GM23338 (cell line): ENCODE measurements around the gene CCNK. TPM values are rescaled to one million over a fixed set of nuclear protein-coding genes. Genes with fewer than 3 reads are reported as not detected.
A peak's percentile ranks its signal among the peaks of the same experiment; 100 is the strongest.

Source experiments
- ATAC-seq: fragments of 200-7000 bp; cut with Tn5 transposase; 3 replicates; pipeline ENCODE4 v1.9.1; 2020
- DNase-seq: peaks from one replicate; pipeline ENCODE4 v3.0.0-alpha.2; 2015; ENCODE audit warnings: low spot score
- H2AFZ ChIP-seq: fragments of 200-600 bp; sonication (generic); 2 replicates; pipeline ENCODE4 v1.8.0; 2016; ENCODE audit warnings: antibody characterized with exemption, mild to moderate bottlenecking, moderate library complexity
- H3F3A ChIP-seq: fragments of 200-600 bp; sonication (generic); replicated peaks from 2 replicates; pipeline ENCODE4 v1.8.0; 2017; ENCODE audit warnings: antibody characterized with exemption, mixed run types, low read depth
- H3K27ac ChIP-seq: fragments of 200-600 bp; sonication (generic); 2 replicates; pipeline ENCODE4 v1.6.1; 2016; ENCODE audit warnings: low read depth
- H3K27me3 ChIP-seq: fragments of 200-600 bp; sonication (generic); 2 replicates; pipeline ENCODE4 v1.8.0; 2016; ENCODE audit warnings: mild to moderate bottlenecking, mixed run types, moderate library complexity; ENCODE audit not compliant: insufficient read depth
- H3K36me3 ChIP-seq: fragments of 200-600 bp; sonication (generic); 2 replicates; pipeline ENCODE4 v1.8.0; 2016; ENCODE audit warnings: mild to moderate bottlenecking; ENCODE audit not compliant: insufficient read depth
- H3K4me1 ChIP-seq: fragments of 200-600 bp; sonication (generic); 2 replicates; pipeline ENCODE4 v1.8.0; 2016; ENCODE audit warnings: mild to moderate bottlenecking, moderate library complexity; ENCODE audit not compliant: insufficient read depth
- H3K4me2 ChIP-seq: fragments of 200-600 bp; sonication (generic); 2 replicates; pipeline ENCODE4 v1.7.1; 2017; ENCODE audit warnings: mixed run types
- H3K4me3 ChIP-seq: fragments of 200-600 bp; sonication (generic); 2 replicates; pipeline ENCODE4 v1.6.1; 2016; ENCODE audit warnings: mixed run types
- H3K79me2 ChIP-seq: fragments of 200-600 bp; sonication (generic); replicated peaks from 2 replicates; pipeline ENCODE4 v1.8.0; 2017; ENCODE audit warnings: mild to moderate bottlenecking; ENCODE audit not compliant: insufficient read depth
- H3K9me2 ChIP-seq: fragments of 200-600 bp; sonication (generic); 2 replicates; pipeline ENCODE4 v1.8.0; 2017; ENCODE audit not compliant: insufficient read depth
- H4K20me1 ChIP-seq: fragments of 200-600 bp; sonication (generic); replicated peaks from 2 replicates; pipeline ENCODE4 v1.8.0; 2017; ENCODE audit warnings: mild to moderate bottlenecking; ENCODE audit not compliant: insufficient read depth
- H3K27ac Mint-ChIP-seq: 2 replicates; pipeline ENCODE4 v1.8.0; 2020; ENCODE audit warnings: inconsistent platforms, mild to moderate bottlenecking, moderate library complexity, mixed read lengths
- H3K27me3 Mint-ChIP-seq: 3 replicates; pipeline ENCODE4 v1.8.0; 2022; ENCODE audit warnings: low read depth, mild to moderate bottlenecking, moderate library complexity, mixed read lengths, inconsistent platforms; ENCODE audit not compliant: insufficient read depth, poor library complexity
- H3K36me3 Mint-ChIP-seq: 3 replicates; pipeline ENCODE4 v1.8.0; 2021; ENCODE audit warnings: low read depth, mild to moderate bottlenecking, inconsistent platforms, moderate library complexity, mixed read lengths
- H3K4me1 Mint-ChIP-seq: 3 replicates; pipeline ENCODE4 v1.8.0; 2020; ENCODE audit warnings: mild to moderate bottlenecking, inconsistent platforms, mixed read lengths
- H3K4me3 Mint-ChIP-seq: 3 replicates; pipeline ENCODE4 v1.8.0; 2021; ENCODE audit warnings: moderate library complexity, mild to moderate bottlenecking, inconsistent platforms, mixed read lengths
- H3K9me3 Mint-ChIP-seq: 3 replicates; pipeline ENCODE4 v1.8.0; 2020; ENCODE audit warnings: moderate library complexity, mild to moderate bottlenecking, inconsistent platforms, mixed read lengths
- CREB1 ChIP-seq: fragments of 250-450 bp; sonication (Bioruptor Pico); IDR thresholded peaks from 2 replicates; pipeline ENCODE4 v1.5.0; 2020; ENCODE audit warnings: low read depth, mild to moderate bottlenecking, moderate library complexity
- EZH2 ChIP-seq: fragments of 200-600 bp; sonication (generic); IDR thresholded peaks from one replicate; pipeline ENCODE4 v1.8.0; 2017; ENCODE audit warnings: antibody characterized with exemption, mild to moderate bottlenecking, low read depth; ENCODE audit not compliant: unreplicated experiment
- EZH2phosphoT487 ChIP-seq: fragments of 200-600 bp; sonication (generic); IDR thresholded peaks from one replicate; pipeline ENCODE4 v1.8.1; 2018; ENCODE audit warnings: antibody characterized with exemption; ENCODE audit not compliant: unreplicated experiment
- JUNB ChIP-seq: IDR thresholded peaks from one replicate; pipeline ENCODE4 v1.6.1; 2016; ENCODE audit warnings: antibody characterized with exemption; ENCODE audit not compliant: unreplicated experiment
- NANOG ChIP-seq: IDR thresholded peaks from 2 replicates; pipeline ENCODE4 v1.6.1; 2016; ENCODE audit warnings: antibody characterized with exemption, borderline replicate concordance
- POLR2AphosphoS5 ChIP-seq: IDR thresholded peaks from 2 replicates; pipeline ENCODE4 v1.6.1; 2016; ENCODE audit warnings: antibody characterized with exemption, low read depth
- STAT1 ChIP-seq: IDR thresholded peaks from one replicate; pipeline ENCODE4 v1.6.1; 2016; ENCODE audit warnings: antibody characterized with exemption; ENCODE audit not compliant: unreplicated experiment
- ZNF114 ChIP-seq: fragments of 250-450 bp; sonication (Bioruptor Pico); IDR thresholded peaks from 2 replicates; pipeline ENCODE4 v1.5.0; 2020; ENCODE audit warnings: mild to moderate bottlenecking, moderate library complexity
- ZNF331 ChIP-seq: fragments of 250-450 bp; sonication (Bioruptor Pico); IDR thresholded peaks from 2 replicates; pipeline ENCODE4 v1.5.0; 2020; ENCODE audit warnings: low read depth, mild to moderate bottlenecking, moderate library complexity
- polyA plus RNA-seq: library from polyadenylated mRNA; unstranded; fragments of >200 nt; fragmentation: Nextera tagmentation; extraction: Ambion mirVana; gene quantifications from 2 replicates; pipeline ENCODE4 v1.2.1, GENCODE V29; 2016
- total RNA-seq: library from RNA; depleted of rRNA; stranded (reverse); fragments of >200 nt; shearing (Covaris generic); gene quantifications from 2 replicates; pipeline ENCODE4 v1.2.3, GENCODE V29; 2014
- TF ChIP-seq, protein P1 (sequence below): IDR thresholded peaks from one replicate; pipeline ENCODE4 v1.6.1; 2018; ENCODE audit warnings: antibody characterized with exemption; ENCODE audit not compliant: unreplicated experiment
- TF ChIP-seq, protein P2 (sequence below), 2 experiments: fragments of 200-600 bp in 1 of 2; sonication (generic) in 1 of 2; conservative IDR thresholded peaks; 2 replicates each; pipeline versions ENCODE4 v1.5.1 to v1.6.1; 2016 to 2017; ENCODE audit warnings: antibody characterized with exemption in 2 of 2, low read depth in 2 of 2, mild to moderate bottlenecking in 2 of 2, moderate library complexity in 1 of 2
- TF ChIP-seq, protein P3 (sequence below): IDR thresholded peaks from 2 replicates; pipeline ENCODE4 v1.6.1; 2016; ENCODE audit warnings: antibody characterized with exemption
- TF ChIP-seq, protein P4 (sequence below): fragments of 250-450 bp; sonication (Bioruptor Pico); IDR thresholded peaks from 2 replicates; pipeline ENCODE4 v1.5.0; 2020; ENCODE audit warnings: mild to moderate bottlenecking, moderate library complexity

Gene CCNK
- total and polyA plus RNA-seq, 2 experiments from 2014 or later, result 54.0 to 60.6 TPM

DNA sequence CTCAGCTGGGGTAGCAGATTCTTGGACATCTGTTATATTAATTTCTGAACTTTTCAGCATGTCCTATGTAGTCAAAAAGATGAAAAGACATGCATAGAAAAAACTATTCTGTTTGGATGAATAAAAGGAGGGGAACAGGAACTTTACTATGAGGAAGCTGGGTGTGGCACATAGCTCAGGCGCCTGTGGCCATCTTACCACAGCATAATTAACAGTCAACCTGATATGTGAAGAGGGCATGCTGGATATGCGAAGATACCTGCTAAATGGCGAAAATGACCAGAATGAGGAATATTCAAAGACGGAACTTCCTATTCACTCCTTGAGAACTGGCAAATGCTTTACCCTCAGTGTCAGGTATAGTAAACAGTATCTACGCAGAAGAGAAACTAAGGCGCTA, 19.0 kb upstream of the CCNK start:
- Histone ChIP-seq H3K4me3 (peak overlapping the region; percentile 8; the same call in 1 of the 2 replicates), H3K4me2 (peak overlapping the region; percentile 27; the same call in 1 of the 2 replicates), H3K27ac (no peak overlapping the region), H3K9me2 (no peaks in the 10 kb centered on the region), H4K20me1 (peaks cover 15% of the 10 kb centered on the region), H3K79me2 (peaks cover 42% of the 10 kb centered on the region), H2AFZ (no peak overlapping the region), H3K4me1 (peaks cover 29% of the 10 kb centered on the region), H3K36me3 (peaks cover 10% of the 10 kb centered on the region; the same call in 1 of the 2 replicates), H3F3A (peaks cover 3% of the 10 kb centered on the region; the same call in 1 of the 2 replicates), H3K27me3 (no peaks in the 10 kb centered on the region)
- Mint-ChIP-seq H3K9me3 (no peaks in the 10 kb centered on the region), H3K27ac (peak overlapping the region; percentile 39; the same call in 1 of the 2 replicates), H3K4me3 (no peak overlapping the region), H3K27me3 (peaks cover 6% of the 10 kb centered on the region), H3K4me1 (peaks cover 39% of the 10 kb centered on the region), H3K36me3 (peaks cover 20% of the 10 kb centered on the region)
- no peak; the same call in 2 of the 3 replicates for ATAC-seq
- no peak for DNase-seq
- TF ChIP-seq, protein P1, sequence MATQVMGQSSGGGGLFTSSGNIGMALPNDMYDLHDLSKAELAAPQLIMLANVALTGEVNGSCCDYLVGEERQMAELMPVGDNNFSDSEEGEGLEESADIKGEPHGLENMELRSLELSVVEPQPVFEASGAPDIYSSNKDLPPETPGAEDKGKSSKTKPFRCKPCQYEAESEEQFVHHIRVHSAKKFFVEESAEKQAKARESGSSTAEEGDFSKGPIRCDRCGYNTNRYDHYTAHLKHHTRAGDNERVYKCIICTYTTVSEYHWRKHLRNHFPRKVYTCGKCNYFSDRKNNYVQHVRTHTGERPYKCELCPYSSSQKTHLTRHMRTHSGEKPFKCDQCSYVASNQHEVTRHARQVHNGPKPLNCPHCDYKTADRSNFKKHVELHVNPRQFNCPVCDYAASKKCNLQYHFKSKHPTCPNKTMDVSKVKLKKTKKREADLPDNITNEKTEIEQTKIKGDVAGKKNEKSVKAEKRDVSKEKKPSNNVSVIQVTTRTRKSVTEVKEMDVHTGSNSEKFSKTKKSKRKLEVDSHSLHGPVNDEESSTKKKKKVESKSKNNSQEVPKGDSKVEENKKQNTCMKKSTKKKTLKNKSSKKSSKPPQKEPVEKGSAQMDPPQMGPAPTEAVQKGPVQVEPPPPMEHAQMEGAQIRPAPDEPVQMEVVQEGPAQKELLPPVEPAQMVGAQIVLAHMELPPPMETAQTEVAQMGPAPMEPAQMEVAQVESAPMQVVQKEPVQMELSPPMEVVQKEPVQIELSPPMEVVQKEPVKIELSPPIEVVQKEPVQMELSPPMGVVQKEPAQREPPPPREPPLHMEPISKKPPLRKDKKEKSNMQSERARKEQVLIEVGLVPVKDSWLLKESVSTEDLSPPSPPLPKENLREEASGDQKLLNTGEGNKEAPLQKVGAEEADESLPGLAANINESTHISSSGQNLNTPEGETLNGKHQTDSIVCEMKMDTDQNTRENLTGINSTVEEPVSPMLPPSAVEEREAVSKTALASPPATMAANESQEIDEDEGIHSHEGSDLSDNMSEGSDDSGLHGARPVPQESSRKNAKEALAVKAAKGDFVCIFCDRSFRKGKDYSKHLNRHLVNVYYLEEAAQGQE, result no peak
- TF ChIP-seq, protein P2, sequence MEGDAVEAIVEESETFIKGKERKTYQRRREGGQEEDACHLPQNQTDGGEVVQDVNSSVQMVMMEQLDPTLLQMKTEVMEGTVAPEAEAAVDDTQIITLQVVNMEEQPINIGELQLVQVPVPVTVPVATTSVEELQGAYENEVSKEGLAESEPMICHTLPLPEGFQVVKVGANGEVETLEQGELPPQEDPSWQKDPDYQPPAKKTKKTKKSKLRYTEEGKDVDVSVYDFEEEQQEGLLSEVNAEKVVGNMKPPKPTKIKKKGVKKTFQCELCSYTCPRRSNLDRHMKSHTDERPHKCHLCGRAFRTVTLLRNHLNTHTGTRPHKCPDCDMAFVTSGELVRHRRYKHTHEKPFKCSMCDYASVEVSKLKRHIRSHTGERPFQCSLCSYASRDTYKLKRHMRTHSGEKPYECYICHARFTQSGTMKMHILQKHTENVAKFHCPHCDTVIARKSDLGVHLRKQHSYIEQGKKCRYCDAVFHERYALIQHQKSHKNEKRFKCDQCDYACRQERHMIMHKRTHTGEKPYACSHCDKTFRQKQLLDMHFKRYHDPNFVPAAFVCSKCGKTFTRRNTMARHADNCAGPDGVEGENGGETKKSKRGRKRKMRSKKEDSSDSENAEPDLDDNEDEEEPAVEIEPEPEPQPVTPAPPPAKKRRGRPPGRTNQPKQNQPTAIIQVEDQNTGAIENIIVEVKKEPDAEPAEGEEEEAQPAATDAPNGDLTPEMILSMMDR (conservative IDR thresholded peaks at IDR 0.05; ENCODE audit: low read depth in 2 of 2), result no peak
- TF ChIP-seq EZH2 (no peak), EZH2phosphoT487 (no peak), POLR2AphosphoS5 (no peak), JUNB (no peak), NANOG (no peak), STAT1 (no peak), ZNF114 (CRISPR knock-in tag) (no peak), CREB1 (CRISPR knock-in tag) (no peak), ZNF331 (CRISPR knock-in tag) (no peak)
- TF ChIP-seq, protein P3, sequence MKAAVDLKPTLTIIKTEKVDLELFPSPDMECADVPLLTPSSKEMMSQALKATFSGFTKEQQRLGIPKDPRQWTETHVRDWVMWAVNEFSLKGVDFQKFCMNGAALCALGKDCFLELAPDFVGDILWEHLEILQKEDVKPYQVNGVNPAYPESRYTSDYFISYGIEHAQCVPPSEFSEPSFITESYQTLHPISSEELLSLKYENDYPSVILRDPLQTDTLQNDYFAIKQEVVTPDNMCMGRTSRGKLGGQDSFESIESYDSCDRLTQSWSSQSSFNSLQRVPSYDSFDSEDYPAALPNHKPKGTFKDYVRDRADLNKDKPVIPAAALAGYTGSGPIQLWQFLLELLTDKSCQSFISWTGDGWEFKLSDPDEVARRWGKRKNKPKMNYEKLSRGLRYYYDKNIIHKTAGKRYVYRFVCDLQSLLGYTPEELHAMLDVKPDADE, result no peak
- TF ChIP-seq, protein P4, sequence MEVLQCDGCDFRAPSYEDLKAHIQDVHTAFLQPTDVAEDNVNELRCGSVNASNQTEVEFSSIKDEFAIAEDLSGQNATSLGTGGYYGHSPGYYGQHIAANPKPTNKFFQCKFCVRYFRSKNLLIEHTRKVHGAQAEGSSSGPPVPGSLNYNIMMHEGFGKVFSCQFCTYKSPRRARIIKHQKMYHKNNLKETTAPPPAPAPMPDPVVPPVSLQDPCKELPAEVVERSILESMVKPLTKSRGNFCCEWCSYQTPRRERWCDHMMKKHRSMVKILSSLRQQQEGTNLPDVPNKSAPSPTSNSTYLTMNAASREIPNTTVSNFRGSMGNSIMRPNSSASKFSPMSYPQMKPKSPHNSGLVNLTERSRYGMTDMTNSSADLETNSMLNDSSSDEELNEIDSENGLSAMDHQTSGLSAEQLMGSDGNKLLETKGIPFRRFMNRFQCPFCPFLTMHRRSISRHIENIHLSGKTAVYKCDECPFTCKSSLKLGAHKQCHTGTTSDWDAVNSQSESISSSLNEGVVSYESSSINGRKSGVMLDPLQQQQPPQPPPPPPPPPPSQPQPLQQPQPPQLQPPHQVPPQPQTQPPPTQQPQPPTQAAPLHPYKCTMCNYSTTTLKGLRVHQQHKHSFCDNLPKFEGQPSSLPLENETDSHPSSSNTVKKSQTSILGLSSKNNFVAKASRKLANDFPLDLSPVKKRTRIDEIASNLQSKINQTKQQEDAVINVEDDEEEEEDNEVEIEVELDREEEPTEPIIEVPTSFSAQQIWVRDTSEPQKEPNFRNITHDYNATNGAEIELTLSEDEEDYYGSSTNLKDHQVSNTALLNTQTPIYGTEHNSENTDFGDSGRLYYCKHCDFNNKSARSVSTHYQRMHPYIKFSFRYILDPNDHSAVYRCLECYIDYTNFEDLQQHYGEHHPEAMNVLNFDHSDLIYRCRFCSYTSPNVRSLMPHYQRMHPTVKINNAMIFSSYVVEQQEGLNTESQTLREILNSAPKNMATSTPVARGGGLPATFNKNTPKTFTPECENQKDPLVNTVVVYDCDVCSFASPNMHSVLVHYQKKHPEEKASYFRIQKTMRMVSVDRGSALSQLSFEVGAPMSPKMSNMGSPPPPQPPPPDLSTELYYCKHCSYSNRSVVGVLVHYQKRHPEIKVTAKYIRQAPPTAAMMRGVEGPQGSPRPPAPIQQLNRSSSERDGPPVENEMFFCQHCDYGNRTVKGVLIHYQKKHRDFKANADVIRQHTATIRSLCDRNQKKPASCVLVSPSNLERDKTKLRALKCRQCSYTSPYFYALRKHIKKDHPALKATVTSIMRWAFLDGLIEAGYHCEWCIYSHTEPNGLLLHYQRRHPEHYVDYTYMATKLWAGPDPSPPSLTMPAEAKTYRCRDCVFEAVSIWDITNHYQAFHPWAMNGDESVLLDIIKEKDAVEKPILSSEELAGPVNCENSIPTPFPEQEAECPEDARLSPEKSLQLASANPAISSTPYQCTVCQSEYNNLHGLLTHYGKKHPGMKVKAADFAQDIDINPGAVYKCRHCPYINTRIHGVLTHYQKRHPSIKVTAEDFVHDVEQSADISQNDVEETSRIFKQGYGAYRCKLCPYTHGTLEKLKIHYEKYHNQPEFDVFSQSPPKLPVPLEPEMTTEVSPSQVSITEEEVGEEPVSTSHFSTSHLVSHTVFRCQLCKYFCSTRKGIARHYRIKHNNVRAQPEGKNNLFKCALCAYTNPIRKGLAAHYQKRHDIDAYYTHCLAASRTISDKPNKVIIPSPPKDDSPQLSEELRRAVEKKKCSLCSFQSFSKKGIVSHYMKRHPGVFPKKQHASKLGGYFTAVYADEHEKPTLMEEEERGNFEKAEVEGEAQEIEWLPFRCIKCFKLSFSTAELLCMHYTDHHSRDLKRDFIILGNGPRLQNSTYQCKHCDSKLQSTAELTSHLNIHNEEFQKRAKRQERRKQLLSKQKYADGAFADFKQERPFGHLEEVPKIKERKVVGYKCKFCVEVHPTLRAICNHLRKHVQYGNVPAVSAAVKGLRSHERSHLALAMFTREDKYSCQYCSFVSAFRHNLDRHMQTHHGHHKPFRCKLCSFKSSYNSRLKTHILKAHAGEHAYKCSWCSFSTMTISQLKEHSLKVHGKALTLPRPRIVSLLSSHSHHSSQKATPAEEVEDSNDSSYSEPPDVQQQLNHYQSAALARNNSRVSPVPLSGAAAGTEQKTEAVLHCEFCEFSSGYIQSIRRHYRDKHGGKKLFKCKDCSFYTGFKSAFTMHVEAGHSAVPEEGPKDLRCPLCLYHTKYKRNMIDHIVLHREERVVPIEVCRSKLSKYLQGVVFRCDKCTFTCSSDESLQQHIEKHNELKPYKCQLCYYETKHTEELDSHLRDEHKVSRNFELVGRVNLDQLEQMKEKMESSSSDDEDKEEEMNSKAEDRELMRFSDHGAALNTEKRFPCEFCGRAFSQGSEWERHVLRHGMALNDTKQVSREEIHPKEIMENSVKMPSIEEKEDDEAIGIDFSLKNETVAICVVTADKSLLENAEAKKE (CRISPR knock-in tag), result no peak
